ENCODE measurements around the gene BEND7. TPM values are rescaled to one million over a fixed set of nuclear protein-coding genes. Genes with fewer than 3 reads are reported as not detected.

The BEND7 gene
- total and polyA plus RNA-seq, 4 donors: 4.9 to 27.6 (median 10.4) TPM

GRCh38 chr10:13492493-13493180 lies 36.2 kb downstream of the BEND7 start:
- Histone ChIP-seq H3K9me3 (ENCODE audit: control insufficient read depth in 4 of 4, insufficient read depth in 3 of 4, low read length in 3 of 4) (no peaks in the 10 kb centered on the region), H3K9ac (ENCODE audit: insufficient read depth in 1 of 2, low read length in 2 of 2) (no peak overlapping the region), H3K27me3 (ENCODE audit: control insufficient read depth in 3 of 3, insufficient read depth in 3 of 3, low read length in 2 of 3) (no peaks in the 10 kb centered on the region), H3K36me3 (ENCODE audit: control insufficient read depth in 4 of 4, insufficient read depth in 4 of 4, low read length in 4 of 4) (peaks cover 0 to 17% (median 4%) of the 10 kb centered on the region in 4 donors), H3K27ac (ENCODE audit: low read depth in 1 of 2, low read length in 1 of 2) (no peak overlapping the region), H3K4me3 (no peak overlapping the region), H3K4me1 (ENCODE audit: control insufficient read depth in 5 of 5, insufficient read depth in 5 of 5, low read length in 5 of 5) (no peaks in the 10 kb centered on the region)
- no peak for ATAC-seq (ENCODE audit: insufficient read depth, low FRiP score)
- DNase-seq: no peak
- TF ChIP-seq CTCF (IDR thresholded peaks at IDR 0.05; ENCODE audit: control extremely low read depth, extremely low read depth): no peak
- 67 to 82% methylated on average over 16 of the region's 16 CpGs for WGBS, 2 donors

GRCh38 chr10:13491747-13492360 lies 37.0 kb downstream of the BEND7 start:
- no peak for TF ChIP-seq CTCF (IDR thresholded peaks at IDR 0.05; ENCODE audit: control extremely low read depth, extremely low read depth)
- WGBS, 2 donors: 83 to 92% methylated on average over 9 of the region's 9 CpGs
- Histone ChIP-seq H3K4me3 (no peak overlapping the region), H3K9ac (ENCODE audit: insufficient read depth in 1 of 2, low read length in 2 of 2) (no peak overlapping the region), H3K27me3 (ENCODE audit: control insufficient read depth in 3 of 3, insufficient read depth in 3 of 3, low read length in 2 of 3) (no peaks in the 10 kb centered on the region), H3K36me3 (ENCODE audit: control insufficient read depth in 4 of 4, insufficient read depth in 4 of 4, low read length in 4 of 4) (peaks cover 0 to 17% (median 4%) of the 10 kb centered on the region in 4 donors), H3K4me1 (ENCODE audit: control insufficient read depth in 5 of 5, insufficient read depth in 5 of 5, low read length in 5 of 5) (no peaks in the 10 kb centered on the region), H3K27ac (ENCODE audit: low read depth in 1 of 2, low read length in 1 of 2) (no peak overlapping the region), H3K9me3 (ENCODE audit: control insufficient read depth in 4 of 4, insufficient read depth in 3 of 4, low read length in 3 of 4) (no peaks in the 10 kb centered on the region)
- ATAC-seq (ENCODE audit: insufficient read depth, low FRiP score): no peak
- DNase-seq: no peak

GRCh38 chr10:13490503-13490902 lies 38.3 kb downstream of the BEND7 start:
- 94 to 96% methylated on average over 5 of the region's 5 CpGs for WGBS, 2 donors
- ATAC-seq (ENCODE audit: insufficient read depth, low FRiP score) (no peak), DNase-seq (no peak)
- H3K9me3 ChIP-seq (ENCODE audit: control insufficient read depth in 4 of 4, insufficient read depth in 3 of 4, low read length in 3 of 4): no peaks in the 10 kb centered on the region
- no peak overlapping the region for H3K27ac ChIP-seq (ENCODE audit: low read depth in 1 of 2, low read length in 1 of 2)
- no peak overlapping the region for H3K9ac ChIP-seq (ENCODE audit: insufficient read depth in 1 of 2, low read length in 2 of 2)
- H3K4me1 ChIP-seq (ENCODE audit: control insufficient read depth in 5 of 5, insufficient read depth in 5 of 5, low read length in 5 of 5): no peaks in the 10 kb centered on the region
- peaks cover 0 to 10% (median 2%) of the 10 kb centered on the region in 4 donors for H3K36me3 ChIP-seq (ENCODE audit: control insufficient read depth in 4 of 4, insufficient read depth in 4 of 4, low read length in 4 of 4)
- H3K4me3 ChIP-seq: no peak overlapping the region
- no peak for TF ChIP-seq CTCF (IDR thresholded peaks at IDR 0.05; ENCODE audit: control extremely low read depth, extremely low read depth)
- H3K27me3 ChIP-seq (ENCODE audit: control insufficient read depth in 3 of 3, insufficient read depth in 3 of 3, low read length in 2 of 3): no peaks in the 10 kb centered on the region

Data from lung (tissue), 12 donors.